ENCODE measurements around the gene AKR1C3. TPM values are rescaled to one million over a fixed set of nuclear protein-coding genes. Genes with fewer than 3 reads are reported as not detected.

The AKR1C3 gene
- total and polyA plus RNA-seq, 2 experiments from 2014 or later: 6.9 to 9.1 TPM

DNA sequence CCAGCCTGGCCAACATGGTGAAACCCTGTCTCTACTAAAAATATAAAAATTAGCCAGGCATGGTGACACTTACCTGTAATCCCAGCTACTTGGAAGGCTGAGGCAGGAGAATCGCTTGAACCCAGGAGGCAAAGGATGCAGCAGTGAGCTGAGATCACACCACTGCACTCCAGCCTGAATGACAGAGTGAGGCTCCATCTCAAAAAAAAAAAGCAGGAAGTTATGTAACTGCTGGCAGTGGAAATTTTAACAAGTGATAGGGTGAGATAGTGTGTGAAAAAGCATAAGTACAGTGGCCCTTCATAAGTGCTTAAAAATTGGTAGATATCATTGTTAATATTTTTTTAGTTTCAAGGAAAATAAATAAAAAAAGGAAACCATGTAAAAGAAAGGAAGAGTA, 12.3 kb downstream of the AKR1C3 start:
- Histone ChIP-seq H3K4me1 (ENCODE audit: insufficient read depth) (no peaks in the 10 kb centered on the region), H3K4me3 (no peak overlapping the region), H3K36me3 (ENCODE audit: insufficient read depth) (0 out of 2 replicates have a peak, but pooled peaks cover 2% of the 10 kb centered on the region), H3K27ac (ENCODE audit: low read depth) (no peak overlapping the region), H3K9me2 (ENCODE audit: insufficient read depth) (no peaks in the 10 kb centered on the region), H3K79me2 (replicated peaks; ENCODE audit: insufficient read depth) (no peaks in the 10 kb centered on the region), H2AFZ (no peak overlapping the region), H3K4me2 (no peak overlapping the region), H4K20me1 (replicated peaks; ENCODE audit: insufficient read depth) (no peaks in the 10 kb centered on the region), H3F3A (replicated peaks; ENCODE audit: low read depth) (no peaks in the 10 kb centered on the region), H3K27me3 (ENCODE audit: insufficient read depth) (no peaks in the 10 kb centered on the region)
- no peaks in the 10 kb centered on the region for H3K4me1 Mint-ChIP-seq
- peaks cover 32% of the 10 kb centered on the region for H3K9me3 Mint-ChIP-seq
- H3K4me3 Mint-ChIP-seq: no peak overlapping the region
- no peak for DNase-seq (ENCODE audit: low spot score)
- H3K27ac Mint-ChIP-seq: no peak overlapping the region
- H3K27me3 Mint-ChIP-seq (ENCODE audit: insufficient read depth, low read depth, poor library complexity): no peaks in the 10 kb centered on the region
- no peak for ATAC-seq
- TF ChIP-seq ZNF114 (CRISPR knock-in tag; IDR thresholded peaks at IDR 0.05) (no peak), POLR2AphosphoS5 (IDR thresholded peaks at IDR 0.05; ENCODE audit: low read depth) (no peak), ETS1 (IDR thresholded peaks at IDR 0.05) (no peak), JUNB (IDR thresholded peaks at IDR 0.05; ENCODE audit: unreplicated experiment) (no peak), ZNF462 (CRISPR knock-in tag; IDR thresholded peaks at IDR 0.05) (no peak), CREB1 (CRISPR knock-in tag; IDR thresholded peaks at IDR 0.05; ENCODE audit: low read depth) (no peak), ZNF331 (CRISPR knock-in tag; IDR thresholded peaks at IDR 0.05; ENCODE audit: low read depth) (no peak), STAT1 (IDR thresholded peaks at IDR 0.05; ENCODE audit: unreplicated experiment) (no peak), EZH2 (IDR thresholded peaks at IDR 0.05; ENCODE audit: low read depth, unreplicated experiment) (no peak), CTCF (conservative IDR thresholded peaks at IDR 0.05; ENCODE audit: low read depth in 2 of 2) (no peak), EZH2phosphoT487 (IDR thresholded peaks at IDR 0.05; ENCODE audit: unreplicated experiment) (no peak), NANOG (IDR thresholded peaks at IDR 0.05; ENCODE audit: borderline replicate concordance) (no peak)
- TF ChIP-seq, protein P1, sequence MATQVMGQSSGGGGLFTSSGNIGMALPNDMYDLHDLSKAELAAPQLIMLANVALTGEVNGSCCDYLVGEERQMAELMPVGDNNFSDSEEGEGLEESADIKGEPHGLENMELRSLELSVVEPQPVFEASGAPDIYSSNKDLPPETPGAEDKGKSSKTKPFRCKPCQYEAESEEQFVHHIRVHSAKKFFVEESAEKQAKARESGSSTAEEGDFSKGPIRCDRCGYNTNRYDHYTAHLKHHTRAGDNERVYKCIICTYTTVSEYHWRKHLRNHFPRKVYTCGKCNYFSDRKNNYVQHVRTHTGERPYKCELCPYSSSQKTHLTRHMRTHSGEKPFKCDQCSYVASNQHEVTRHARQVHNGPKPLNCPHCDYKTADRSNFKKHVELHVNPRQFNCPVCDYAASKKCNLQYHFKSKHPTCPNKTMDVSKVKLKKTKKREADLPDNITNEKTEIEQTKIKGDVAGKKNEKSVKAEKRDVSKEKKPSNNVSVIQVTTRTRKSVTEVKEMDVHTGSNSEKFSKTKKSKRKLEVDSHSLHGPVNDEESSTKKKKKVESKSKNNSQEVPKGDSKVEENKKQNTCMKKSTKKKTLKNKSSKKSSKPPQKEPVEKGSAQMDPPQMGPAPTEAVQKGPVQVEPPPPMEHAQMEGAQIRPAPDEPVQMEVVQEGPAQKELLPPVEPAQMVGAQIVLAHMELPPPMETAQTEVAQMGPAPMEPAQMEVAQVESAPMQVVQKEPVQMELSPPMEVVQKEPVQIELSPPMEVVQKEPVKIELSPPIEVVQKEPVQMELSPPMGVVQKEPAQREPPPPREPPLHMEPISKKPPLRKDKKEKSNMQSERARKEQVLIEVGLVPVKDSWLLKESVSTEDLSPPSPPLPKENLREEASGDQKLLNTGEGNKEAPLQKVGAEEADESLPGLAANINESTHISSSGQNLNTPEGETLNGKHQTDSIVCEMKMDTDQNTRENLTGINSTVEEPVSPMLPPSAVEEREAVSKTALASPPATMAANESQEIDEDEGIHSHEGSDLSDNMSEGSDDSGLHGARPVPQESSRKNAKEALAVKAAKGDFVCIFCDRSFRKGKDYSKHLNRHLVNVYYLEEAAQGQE (IDR thresholded peaks at IDR 0.05; ENCODE audit: unreplicated experiment): no peak
- H3K36me3 Mint-ChIP-seq (ENCODE audit: low read depth): peaks cover 15% of the 10 kb centered on the region; the same call in 2 of the 3 replicates

Measured in GM23338 (cell line).